Dermis blood vessel endothelial cell (primary cell): ENCODE results near the gene ZC3HAV1. TPM values are rescaled to one million over a fixed set of nuclear protein-coding genes. Genes with fewer than 3 reads are reported as not detected.
"Not testable (repeated sequence)": the region's sequence is repeated elsewhere in the genome, so short reads cannot be mapped to it uniquely, and the experiment has no call there.

Source experiments
- DNase-seq: peaks from one replicate; pipeline ENCODE4 v3.0.0; 2010
- total RNA-seq: library from RNA; depleted of rRNA; stranded (reverse); fragments of >200 nt; gene quantifications from 2 replicates; pipeline ENCODE4 v1.2.3, GENCODE V29; 2014

The ZC3HAV1 gene
- total RNA-seq, 1 donor from 2014 or later = 44.6 TPM

DNA sequence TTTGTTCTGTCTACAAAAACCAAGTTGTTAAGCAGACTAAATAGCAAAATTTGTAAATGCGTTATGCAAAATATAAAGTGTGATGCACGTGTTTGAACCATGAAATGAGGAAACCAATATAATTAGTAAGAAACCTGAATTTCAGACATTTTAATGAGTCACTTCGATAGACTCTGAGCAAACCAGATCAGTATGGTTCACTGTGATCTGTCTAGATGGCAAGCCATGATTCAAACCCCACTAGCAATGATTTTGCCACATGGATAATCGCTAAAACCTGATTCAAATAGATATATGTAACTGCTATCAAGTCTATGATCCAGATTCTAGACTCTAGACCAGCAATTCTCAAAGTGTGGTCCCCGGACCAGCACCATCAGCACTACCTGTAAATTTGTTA, 24.8 kb downstream of the ZC3HAV1 start:
- no peak for DNase-seq

DNA sequence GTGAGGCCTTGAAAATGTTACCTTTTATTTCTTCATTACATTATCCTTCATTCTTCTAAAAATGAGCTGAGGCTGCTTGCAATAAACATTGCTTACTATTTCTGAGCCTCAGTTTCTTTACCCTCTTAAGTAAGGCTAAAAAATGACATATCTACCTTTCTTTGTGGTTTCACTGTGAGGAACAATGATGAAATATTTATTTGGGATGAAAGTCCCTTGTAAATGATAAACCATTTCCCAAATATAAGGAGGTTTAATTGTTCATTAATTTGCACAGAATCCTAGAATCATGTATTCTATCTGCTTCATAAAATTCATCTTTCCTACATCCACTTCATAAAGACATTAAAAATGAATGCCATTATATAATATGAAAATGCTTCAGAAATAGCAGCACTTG, 27.9 kb downstream of the ZC3HAV1 start:
- no peak for DNase-seq

DNA sequence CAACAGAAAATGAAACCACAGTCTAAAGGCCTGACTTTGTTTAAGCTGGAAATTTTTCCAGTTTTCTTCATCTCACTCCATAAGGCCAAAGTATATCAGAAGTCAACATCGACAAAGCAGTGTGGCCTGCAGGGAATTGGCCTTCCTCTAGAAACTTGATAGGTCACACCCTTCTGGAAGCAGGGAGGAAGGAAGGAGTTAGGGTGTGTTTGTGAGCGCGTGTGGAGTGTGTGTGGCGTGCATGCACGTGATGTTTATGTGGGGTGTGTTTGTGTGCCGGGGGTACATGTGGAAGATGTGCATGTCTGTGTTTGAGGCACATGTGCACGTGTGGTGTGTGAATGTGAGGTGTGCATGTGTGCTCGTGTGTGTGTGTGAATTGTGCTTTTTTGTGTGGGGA, 28.6 kb downstream of the ZC3HAV1 start:
- DNase-seq = no peak

DNA sequence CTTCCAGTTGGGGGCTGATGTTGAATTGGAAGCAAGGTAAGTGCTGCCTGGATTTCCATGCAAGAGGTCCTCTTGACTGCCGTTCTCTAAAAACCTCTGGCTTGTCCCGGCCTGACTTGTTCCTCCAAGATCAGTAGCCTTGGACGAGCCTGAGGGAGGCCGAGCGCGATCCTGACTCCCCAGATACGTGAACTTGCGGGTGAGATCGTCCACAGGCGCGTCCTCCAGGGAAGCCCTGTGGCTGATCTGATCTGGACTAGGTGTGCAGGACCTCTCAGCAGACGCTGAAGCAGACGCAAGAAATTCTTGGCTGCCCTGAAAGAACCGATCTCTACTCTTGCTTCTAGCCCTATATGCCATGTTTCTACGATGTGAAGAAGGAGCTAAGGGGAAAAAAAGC, 29.7 kb downstream of the ZC3HAV1 start:
- no peak for DNase-seq

DNA sequence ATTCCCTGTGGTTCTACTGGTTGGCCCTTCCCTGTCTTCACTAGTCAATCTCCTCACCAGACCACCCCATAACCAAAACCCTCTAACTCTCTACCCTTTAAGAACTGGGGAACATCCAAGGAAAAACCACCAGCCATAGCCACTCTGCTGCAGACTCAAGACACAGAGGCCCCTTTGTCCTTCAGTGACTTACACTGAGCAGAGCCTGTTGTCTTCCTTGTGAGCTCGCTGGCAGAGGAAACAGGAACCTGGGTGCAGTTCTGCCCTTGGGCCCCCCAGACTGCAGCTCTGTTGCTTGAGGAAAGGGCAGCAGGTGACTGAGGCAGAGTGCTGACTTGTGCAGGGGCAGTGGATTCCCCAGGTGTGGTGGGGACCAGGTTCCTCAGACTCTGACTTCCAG, 30.6 kb downstream of the ZC3HAV1 start:
- no peak for DNase-seq

DNA sequence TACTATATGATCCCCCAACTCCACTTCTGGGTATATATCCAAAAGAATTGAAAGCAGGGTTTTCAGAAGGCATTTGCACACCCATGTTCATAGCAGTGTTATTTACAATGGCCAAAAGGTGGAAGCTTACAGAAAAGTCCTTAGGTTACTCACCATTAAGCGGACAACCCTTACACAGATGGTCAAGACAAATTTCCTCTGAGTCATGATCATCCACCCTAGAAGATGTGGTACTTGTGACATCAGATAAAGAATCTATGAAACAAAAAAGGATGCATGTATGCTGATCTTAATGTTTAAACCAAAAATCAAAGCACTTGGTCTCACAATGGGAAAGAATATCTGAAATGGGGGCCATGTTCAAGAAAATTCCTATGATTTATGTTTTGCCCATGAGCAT, 31.1 kb downstream of the ZC3HAV1 start:
- DNase-seq = peak; percentile 65

DNA sequence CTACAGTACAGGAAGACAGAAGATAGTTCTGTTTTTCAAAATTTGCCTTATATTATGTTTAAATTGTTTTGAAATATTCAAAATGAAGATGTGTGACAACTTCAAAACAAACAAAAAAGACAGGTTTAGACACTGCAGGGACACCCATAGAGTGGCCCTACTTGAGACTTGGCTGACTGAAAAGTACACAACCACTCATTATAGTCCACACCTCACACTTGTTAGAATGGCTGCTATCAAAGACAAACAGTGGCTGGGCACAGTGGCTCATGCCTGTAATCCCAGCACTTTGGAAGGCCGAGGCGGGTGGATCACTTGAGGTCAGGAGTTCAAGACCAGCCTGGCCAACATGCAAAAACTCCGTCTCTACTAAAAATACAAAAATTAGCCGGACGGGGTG, 31.8 kb downstream of the ZC3HAV1 start:
- DNase-seq = not testable (repeated sequence)

DNA sequence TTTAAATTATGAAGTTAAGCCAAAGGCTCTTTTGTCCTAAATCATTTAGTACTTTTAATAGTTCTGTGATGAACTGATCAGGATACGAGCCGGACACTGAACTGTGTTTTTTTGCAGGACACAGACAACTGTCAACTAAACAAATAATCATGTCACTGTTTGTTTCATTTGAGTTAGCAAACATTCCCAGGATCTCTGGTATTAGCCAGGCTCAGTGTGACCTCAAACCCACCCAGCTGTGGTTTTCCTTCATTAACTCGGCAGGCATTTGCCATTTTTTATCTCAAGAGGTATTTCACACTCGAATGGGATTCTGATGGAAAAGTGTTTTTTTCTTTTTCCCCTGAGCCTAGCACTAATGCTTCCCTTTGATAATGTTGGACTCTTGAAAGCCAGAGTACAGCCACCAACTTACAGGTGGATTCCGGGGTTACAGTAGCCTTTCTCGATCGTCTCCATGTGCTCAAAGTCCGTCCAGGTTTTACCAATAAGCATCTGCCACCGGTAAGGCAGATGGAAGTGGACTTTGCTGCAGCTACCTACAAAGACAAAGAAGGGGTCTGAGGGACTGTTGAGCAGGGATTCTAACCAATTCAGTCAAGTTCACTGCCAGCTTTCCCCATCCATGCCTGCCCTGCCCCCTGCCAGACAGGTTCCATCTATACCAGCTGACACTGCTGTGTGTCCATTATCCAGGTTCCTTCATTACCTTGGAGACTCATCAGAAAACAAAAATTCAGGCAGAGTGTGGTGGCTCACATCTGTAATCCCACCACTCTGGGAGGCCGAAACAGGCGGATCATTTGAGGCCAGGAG, 33.4 kb downstream of the ZC3HAV1 start:
- DNase-seq = no peak

DNA sequence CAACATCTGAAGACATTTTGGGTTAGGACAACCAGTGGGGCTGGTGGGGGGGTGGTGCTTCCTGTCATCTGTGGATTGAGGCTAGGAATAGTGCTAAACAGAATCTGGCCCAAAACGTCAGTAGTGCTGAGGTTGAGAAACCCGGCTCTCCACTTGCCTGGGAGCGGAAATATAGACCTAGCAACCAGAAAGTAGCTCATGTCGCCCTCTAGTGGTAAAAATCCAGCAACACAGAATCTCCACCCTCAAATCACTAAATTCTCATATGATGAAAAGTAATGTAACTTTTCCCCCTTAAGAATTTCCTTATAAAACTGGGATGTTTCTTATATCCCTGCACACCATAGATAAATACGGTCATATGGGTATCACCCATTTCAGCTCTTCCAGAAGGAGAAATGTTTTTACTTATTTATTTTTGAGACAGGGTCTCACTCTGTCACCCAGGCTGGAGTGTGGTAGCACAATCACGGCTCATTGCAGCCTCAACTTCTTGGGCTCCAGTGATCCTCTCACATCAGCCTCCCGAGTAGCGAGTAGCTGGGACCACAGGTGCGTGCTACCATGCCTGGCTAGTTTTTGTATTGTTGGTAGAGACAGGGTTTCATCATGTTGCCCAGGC, 34.4 kb downstream of the ZC3HAV1 start:
- DNase-seq = peak; percentile 91

DNA sequence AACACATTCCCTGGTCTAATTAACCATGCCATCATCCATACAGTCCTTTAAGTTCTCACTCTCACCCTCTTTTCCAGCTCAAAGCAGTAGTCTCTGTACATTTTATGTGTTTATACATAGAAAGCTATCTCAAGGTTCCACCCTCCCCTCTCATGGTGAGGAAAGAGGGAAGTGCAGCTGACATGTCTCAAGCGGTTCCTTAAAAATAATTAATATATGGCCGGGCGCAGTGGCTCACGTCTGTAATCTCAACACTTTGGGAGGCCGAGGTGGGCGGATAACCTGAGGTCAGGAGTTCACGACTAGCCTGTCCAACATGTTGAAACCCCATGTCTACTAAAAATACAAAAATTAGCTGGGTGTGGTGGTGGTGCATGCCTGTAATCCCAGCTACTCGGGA, 36.7 kb downstream of the ZC3HAV1 start:
- no peak for DNase-seq

DNA sequence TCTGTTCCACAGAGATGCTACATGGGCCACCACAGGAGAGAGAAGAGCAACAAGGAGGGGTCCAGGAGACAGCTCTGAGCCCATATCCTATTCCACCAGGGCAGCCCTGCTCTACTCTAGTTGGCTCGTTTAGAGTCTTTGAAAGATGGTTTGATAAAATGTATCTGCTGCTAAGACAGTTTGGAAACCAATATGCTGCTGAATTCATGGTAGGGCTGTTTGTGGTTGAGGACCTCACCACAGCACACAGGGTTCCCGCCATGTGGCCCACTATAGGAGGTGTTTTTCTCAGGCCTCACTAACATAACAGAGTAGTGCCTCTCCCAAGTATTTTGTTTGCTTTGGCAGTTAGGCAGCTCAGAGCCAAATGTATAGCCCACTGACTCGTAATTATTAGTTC, 37.8 kb downstream of the ZC3HAV1 start:
- DNase-seq = no peak

DNA sequence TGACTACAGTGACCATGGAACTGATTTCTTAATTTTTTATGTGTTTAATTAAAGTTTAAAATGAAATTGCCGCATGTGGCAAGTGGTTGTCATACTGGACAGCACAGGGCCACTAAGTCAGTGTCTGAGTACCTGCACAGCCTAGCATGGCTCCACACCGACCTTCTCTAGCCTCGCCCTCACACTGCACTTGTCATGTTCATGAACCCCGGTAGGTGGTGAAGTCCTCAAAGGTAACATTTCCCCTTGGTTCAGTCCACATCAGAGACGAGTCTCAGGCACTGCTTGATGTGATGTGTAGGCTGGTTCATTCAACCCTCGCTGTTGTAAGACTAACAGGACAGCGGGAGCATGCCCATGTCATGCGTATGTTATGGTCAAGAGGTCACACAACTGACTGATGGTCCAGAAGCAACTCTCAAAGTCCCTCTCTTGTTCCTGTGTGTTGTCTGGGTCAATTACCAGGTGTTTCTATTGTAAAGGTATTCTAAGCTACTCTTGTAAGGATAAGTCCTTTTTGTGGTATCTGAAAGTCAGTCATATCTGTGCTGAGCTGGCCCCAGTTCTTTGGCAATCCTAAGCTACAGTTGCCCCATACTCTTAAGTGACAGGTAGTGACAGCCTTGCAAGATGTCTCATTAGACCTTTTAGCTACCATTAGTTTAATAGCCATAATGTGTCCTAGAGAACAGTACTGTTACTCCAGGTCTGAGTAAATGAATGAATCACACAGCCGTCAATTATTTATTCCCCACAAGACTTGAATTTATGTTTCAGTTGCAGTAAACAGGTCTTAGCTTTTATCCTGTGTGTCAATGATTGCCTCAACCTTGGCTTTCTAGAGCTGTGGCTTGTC, 40.7 kb downstream of the ZC3HAV1 start:
- DNase-seq = no peak

DNA sequence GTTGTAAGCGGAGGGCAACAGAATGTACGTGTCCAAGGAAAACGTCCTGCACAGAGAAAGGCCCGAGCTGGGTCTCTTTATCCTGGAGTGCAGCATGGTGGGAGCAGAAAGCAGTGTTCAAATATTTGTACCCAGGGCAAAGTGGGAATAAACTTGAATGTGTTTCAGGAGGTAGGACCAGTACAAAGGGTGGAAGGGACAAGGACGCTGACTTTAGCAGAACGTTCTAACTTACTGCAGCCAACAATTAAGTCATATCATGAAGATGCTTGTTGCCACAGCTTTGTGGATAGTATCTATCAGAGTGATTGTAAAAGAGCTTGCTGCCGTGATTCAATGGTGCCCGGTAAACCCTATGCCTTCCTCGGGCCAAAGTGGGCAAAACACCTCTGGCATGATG, 43.2 kb downstream of the ZC3HAV1 start:
- no peak for DNase-seq

DNA sequence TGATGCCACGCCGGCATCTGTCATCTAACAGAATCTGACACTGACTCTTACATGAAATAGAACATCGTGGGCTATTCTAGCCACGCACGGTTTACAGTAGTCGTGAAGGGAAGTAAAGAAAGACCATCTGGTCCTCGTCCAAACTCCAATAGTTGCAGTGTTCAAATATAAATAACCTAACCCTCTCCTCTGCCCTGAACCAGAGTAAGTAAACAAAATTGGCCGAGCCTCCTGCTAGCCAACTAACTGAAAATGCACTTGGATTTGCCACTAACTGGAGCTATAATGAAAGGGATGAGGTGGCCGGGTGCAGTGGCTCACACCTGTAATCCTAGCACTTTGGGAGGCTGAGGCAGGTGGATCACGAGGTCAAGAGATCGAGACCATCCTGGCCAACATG, 44.2 kb downstream of the ZC3HAV1 start:
- DNase-seq = no peak

DNA sequence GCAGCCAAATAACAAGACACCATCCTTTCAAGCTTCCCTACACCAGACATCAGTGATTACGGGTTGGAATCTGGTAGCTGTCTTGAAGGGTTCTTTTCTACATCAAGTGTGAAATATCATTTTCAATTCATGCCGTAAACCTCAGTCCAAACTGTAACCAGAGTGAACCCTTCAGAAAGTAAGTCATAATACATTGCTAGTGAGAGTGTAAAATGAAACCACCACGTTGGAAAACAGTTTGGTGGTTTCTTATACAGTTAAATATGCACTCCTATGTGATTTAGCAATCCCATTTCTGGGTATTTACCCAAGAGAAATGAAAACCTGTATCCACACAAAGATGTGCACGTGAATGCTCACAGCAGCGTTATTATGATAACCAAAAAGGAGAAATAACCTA, 48.1 kb downstream of the ZC3HAV1 start:
- DNase-seq = no peak

DNA sequence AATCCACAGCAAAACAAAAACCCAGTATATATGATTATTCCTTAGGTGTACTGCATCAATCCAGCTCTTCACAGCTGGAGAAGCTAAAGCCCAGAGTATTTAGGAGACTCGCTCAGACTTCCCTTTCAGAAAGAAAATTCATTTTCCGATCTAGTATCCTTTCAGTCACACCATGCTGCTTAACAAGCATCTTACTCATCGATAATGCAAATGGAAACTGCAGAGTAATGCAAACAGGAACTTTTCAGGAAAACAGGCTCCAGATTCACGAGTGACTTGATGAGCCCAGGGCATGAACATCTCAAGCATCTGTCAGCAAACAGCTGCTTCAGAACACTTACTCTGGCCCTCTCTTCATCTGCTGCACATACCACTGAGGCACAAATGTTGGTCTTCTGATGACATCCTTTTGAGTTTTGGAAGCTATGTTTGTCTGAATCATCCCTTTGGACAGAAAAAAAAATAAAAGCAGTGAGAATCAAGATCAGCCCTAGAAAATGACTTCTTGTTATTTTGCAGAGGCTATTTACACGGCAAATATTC, 48.8 kb downstream of the ZC3HAV1 start:
- DNase-seq = peak; percentile 32

DNA sequence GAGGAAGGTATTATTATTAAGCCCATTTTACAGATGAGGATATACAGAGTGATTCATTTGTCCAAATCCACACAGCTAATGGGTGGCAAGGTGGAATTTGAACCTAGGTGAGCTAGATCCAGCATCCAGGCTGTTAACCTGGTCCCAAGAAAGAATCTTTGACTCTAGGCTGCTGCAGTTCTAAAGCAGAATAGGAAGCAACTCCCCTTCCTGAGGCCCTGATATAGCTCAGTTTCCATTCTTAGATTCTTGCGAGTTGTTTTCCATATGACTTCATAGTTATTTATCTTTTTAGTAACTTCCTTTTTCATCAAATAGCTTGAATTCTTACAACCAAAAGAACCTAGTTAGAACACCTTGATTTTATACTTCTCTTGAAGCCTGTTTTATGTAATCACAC, 49.6 kb downstream of the ZC3HAV1 start:
- DNase-seq = peak; percentile 72

DNA sequence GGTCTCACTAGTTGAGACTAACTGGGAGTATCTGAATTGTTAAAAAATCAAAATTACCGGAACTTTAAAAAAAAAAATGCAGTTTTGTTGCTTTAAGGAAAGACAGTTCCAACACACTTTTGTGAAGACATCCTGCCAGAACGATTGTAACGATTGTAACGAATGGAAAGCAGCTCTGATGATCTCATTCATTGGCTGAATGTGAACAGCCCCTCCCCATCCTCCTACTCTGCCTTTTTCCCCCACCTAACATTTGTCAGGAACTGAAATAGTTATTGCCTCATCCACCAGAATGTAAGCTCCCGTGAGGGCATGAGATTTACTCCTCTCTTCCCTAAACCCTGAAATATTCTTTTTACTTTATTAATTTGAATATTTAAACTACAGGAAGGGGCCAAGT, 50.6 kb downstream of the ZC3HAV1 start:
- DNase-seq = peak; percentile 88

DNA sequence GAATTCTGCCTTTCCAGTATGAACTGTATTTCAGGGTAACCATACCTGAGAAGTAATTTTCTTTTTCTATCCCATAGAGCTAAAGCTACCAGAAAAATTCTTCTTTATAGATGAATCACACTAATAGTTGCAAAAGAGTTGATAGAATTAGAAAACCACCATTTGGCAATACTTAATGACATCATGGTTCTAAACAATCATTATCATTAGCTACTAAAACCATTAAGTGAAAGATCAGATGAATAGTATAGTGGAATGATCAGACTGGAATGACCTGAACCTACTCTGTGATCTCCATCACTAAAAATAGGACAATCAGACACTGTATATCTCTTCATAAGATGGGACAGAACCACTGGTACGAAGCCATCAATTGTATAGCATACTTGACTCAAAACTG, 53.8 kb downstream of the ZC3HAV1 start:
- DNase-seq = no peak

DNA sequence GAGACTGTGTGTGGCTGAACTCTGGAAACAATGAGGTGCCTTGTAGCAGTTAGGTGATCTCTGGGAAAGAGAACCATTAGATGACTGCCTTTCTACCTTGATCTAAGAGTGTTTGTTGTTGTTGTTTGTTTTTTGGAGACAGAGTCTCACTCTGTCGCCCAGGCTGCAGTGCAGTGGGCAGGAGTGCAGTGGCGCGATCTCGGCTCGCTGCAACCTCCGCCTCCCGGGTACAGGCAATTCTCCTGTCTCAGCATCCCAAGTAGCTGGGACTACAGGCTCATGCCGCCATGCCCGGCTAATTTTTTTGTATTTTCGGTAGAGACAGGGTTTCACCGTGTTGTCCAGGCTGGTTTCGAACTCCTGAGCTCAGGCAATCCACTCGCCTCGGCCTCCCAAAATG, 54.9 kb downstream of the ZC3HAV1 start:
- DNase-seq = not testable (repeated sequence)

DNA sequence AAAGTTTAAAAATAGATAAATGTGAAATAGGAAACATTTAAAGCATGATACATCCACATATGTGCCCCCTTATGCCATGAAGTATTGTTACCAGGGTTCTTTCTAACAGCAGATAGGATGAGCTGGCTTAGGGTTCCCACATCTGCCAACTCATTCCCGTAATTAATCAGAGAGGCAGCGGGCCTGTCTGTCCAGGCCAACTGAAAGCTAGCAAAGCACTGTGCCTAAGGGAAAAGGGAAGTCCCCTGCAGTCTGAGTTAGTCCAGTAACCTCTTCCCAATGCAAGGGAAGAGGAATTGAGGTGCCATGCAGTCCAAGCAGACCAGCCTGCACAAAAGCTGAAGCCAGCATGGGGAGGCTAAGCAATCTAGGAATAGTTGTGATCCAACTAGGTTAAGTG, 55.4 kb downstream of the ZC3HAV1 start:
- DNase-seq = no peak

DNA sequence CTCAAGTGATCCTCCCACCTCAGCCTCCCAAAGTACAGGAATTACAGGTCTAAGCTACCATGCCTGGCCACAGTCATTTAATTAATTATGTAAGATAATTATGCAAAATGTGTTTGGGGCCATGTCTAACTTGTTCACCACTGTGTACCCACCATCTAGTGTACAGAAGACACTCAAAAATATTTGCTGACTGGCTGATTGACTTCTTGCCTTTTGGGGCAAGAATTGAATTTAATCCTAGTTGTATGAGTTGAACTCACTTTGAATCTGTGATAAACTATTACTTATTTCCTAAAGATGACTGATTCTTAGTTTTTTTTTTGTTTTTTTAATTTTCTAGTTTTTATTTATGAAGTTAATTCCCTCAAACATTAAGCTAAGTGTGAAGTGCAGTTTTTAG, 57.9 kb downstream of the ZC3HAV1 start:
- no peak for DNase-seq

DNA sequence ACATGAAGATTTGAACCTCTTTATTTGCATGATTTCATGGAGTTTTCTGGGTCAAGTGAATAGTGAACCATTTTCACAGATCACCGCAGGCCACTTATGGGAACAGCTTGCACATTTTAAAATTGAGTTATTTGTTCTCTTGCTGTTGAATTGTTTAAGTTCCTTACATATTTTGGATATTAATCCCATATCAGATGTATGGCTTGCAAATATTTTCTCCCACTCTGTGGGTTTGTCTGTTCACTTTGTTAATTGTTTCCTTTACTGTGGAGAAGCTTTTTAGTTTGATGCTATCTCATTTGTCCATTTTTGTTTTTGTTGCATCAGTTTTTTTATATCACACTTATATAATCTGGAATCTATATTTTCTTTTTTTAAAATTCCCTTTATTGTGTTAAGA, 59.6 kb downstream of the ZC3HAV1 start:
- DNase-seq = no peak
